GM12878 (cell line): Measurements from ENCODE around the gene EMID1. TPM values are rescaled to one million over a fixed set of nuclear protein-coding genes. Genes with fewer than 3 reads are reported as not detected.

Experiments
- ATAC-seq: fragments of 200-7000 bp; cut with Tn5 transposase; 3 replicates; pipeline ENCODE4 v1.9.1; 2020; ENCODE audit warnings: mild to moderate bottlenecking, moderate library complexity
- BruUV-seq: library from RNA; stranded (reverse); fragments of 400-500 nt; replicated peaks from 2 replicates; lab custom pipeline; 2021; lab: Mats Ljungman, UMichigan
- CTCF ChIA-PET: fragments of 300-600 bp; sonication (Branson Sonifier 250); formaldehyde crosslinking; extraction: SDS; loops from one replicate; lab custom pipeline; 2021; ENCODE audit warnings: inconsistent platforms; lab: Yijun Ruan, JAX
- POLR2A ChIA-PET: fragments of 350-600 bp; formaldehyde crosslinking; extraction: SDS; loops from one replicate; lab custom pipeline; 2021; ENCODE audit warnings: inconsistent platforms; lab: Charles Lee
- RAD21 ChIA-PET: fragments of 300-600 bp; sonication (Branson Sonifier 250); formaldehyde crosslinking; loops from one replicate; lab custom pipeline; 2023; ENCODE audit warnings: antibody characterized with exemption; ENCODE audit not compliant: unreplicated experiment; lab: Charles Lee
- SMC1A ChIA-PET: fragments of 300-600 bp; sonication (Branson Sonifier 250); formaldehyde crosslinking; loops from one replicate; lab custom pipeline; 2023; ENCODE audit not compliant: unreplicated experiment, uncharacterized antibody; lab: Charles Lee
- DNase-seq: peaks from one replicate; pipeline ENCODE4 v3.0.0-alpha.2; 2011; ENCODE audit warnings: low read depth, low spot score
- FAIRE-seq: peaks from 3 replicates; lab custom pipeline; 2011; peaks lifted over from hg19 to GRCh38; lab: Jason Lieb, UNC
- H2AFZ ChIP-seq: 2 replicates; pipeline ENCODE4 v1.6.0; 2011; ENCODE audit warnings: low read depth, low read length, control low read depth; ENCODE audit not compliant: control insufficient read depth
- H3K27ac ChIP-seq: 2 replicates; pipeline ENCODE4 v1.5.1; 2011; ENCODE audit warnings: control low read depth; ENCODE audit not compliant: control insufficient read depth, insufficient read depth
- H3K27me3 ChIP-seq, 2 experiments: replicated peaks in 1 of 2; 2 replicates each; pipeline versions ENCODE4 v1.6.0 to v1.6.1; 2011; ENCODE audit warnings: low read length in 1 of 2; ENCODE audit not compliant: control insufficient read depth in 2 of 2, insufficient read depth in 2 of 2
- H3K36me3 ChIP-seq, 2 experiments: 2 replicates each; pipeline ENCODE4 v1.5.1; 2011; ENCODE audit warnings: low read length in 1 of 2; ENCODE audit not compliant: control insufficient read depth in 2 of 2, insufficient read depth in 2 of 2
- H3K4me1 ChIP-seq: 2 replicates; pipeline ENCODE4 v1.6.1; 2011; ENCODE audit warnings: mild to moderate bottlenecking, low read length, moderate library complexity, mixed read lengths; ENCODE audit not compliant: control insufficient read depth, insufficient read depth
- H3K4me2 ChIP-seq: 2 replicates; pipeline ENCODE4 v1.6.0; 2011; ENCODE audit warnings: control low read depth; ENCODE audit not compliant: control insufficient read depth, insufficient read depth
- H3K4me3 ChIP-seq: fragments of 200-600 bp; sonication (generic); 2 replicates; pipeline ENCODE4 v1.5.1; 2016
- H3K79me2 ChIP-seq: 2 replicates; pipeline ENCODE4 v1.6.0; 2011; ENCODE audit warnings: low read length; ENCODE audit not compliant: control insufficient read depth, insufficient read depth
- H3K9ac ChIP-seq: 2 replicates; pipeline ENCODE4 v1.8.0; 2011; ENCODE audit warnings: low read length, control low read depth, mixed read lengths; ENCODE audit not compliant: control insufficient read depth, insufficient read depth
- H3K9me3 ChIP-seq: replicated peaks from 3 replicates; pipeline ENCODE4 v1.5.1; 2011; ENCODE audit warnings: mild to moderate bottlenecking, low read length; ENCODE audit not compliant: control insufficient read depth, insufficient read depth
- H4K20me1 ChIP-seq: 2 replicates; pipeline ENCODE4 v1.6.0; 2011; ENCODE audit not compliant: control insufficient read depth, insufficient read depth
- ATF7 ChIP-seq: fragments of 450-650 bp; IDR thresholded peaks from 2 replicates; pipeline ENCODE4 v1.6.1; 2016; ENCODE audit warnings: low read depth, mild to moderate bottlenecking
- E2F8 ChIP-seq: fragments of 450-650 bp; IDR thresholded peaks from 2 replicates; pipeline ENCODE4 v1.6.1; 2018; ENCODE audit warnings: mild to moderate bottlenecking, low read depth, moderate library complexity; ENCODE audit not compliant: partially characterized antibody
- MEF2B ChIP-seq: fragments of 450-650 bp; IDR thresholded peaks from 2 replicates; pipeline ENCODE4 v1.6.1; 2018; ENCODE audit warnings: mild to moderate bottlenecking, moderate library complexity; ENCODE audit not compliant: partially characterized antibody, poor library complexity, severe bottlenecking
- MXI1 ChIP-seq: fragments of 150-350 bp; IDR thresholded peaks from 2 replicates; pipeline ENCODE4 v1.6.1; 2011; ENCODE audit warnings: low read depth, mild to moderate bottlenecking, inconsistent platforms, low read length, improper control_type of control experiment
- SUPT20H ChIP-seq: IDR thresholded peaks from 2 replicates; pipeline ENCODE4 v1.6.1; 2011; ENCODE audit warnings: low read depth, mild to moderate bottlenecking, low read length, moderate library complexity, borderline replicate concordance; ENCODE audit not compliant: control insufficient read depth
- YY1 ChIP-seq: IDR thresholded peaks from 2 replicates; pipeline ENCODE4 v1.6.1; 2011; ENCODE audit warnings: low read depth, mild to moderate bottlenecking, low read length
- ZNF687 ChIP-seq: fragments of 450-650 bp; IDR thresholded peaks from 2 replicates; pipeline ENCODE4 v1.6.1; 2017; ENCODE audit warnings: mild to moderate bottlenecking, moderate library complexity
- ZSCAN29 ChIP-seq: fragments of 450-650 bp; IDR thresholded peaks from 2 replicates; pipeline ENCODE4 v1.6.1; 2017; ENCODE audit warnings: mild to moderate bottlenecking, moderate library complexity
- WGBS: methylation state at CpG from one replicate; pipeline ENCODE4 v1.1.6; 2016; ENCODE audit warnings: low lambda C conversion rate; ENCODE audit not compliant: insufficient replicate concordance, insufficient coverage; ENCODE audit errors: missing lambda C conversion rate; 5-methylcytosine and 5-hydroxymethylcytosine counted together
- in situ Hi-C: fragments of 300-500 bp; cut with MboI; formaldehyde crosslinking; loops from 9 replicates; pipeline ENCODE4 v1.14.3; 2018; ENCODE audit warnings: mixed read lengths
- intact Hi-C: fragments of 100-400 bp; cut with micrococcal nuclease; formaldehyde crosslinking; loops from one replicate; pipeline ENCODE4 v1.14.2; 2022; ENCODE audit not compliant: unreplicated experiment
- polyA plus RNA-seq, 11 experiments: library from polyadenylated mRNA; depleted of rRNA in 4 of 11; unstranded in 6 of 11; stranded (reverse) in 5 of 11; fragments of >200 nt; fragmentation: Nextera tagmentation in 4 of 11; fragmentation: Illumina TruSeq in 1 of 11; extraction: Ambion mirVana in 4 of 11; extraction: Trizol in 1 of 11; gene quantifications; 1 replicate in 1 of 11; 2 replicates in 10 of 11; pipeline versions ENCODE4 v1.2.1 to v1.2.3, GENCODE V29; 2011 to 2016; ENCODE audit warnings: inconsistent platforms in 2 of 11, missing spikeins in 2 of 11, low read depth in 1 of 11
- total RNA-seq, 4 experiments: library from RNA; depleted of rRNA in 3 of 4; stranded (reverse); fragments of >200 nt in 3 of 4; fragmentation: Illumina TruSeq in 1 of 4; extraction: Trizol in 1 of 4; gene quantifications; 2 replicates each; pipeline versions ENCODE4 v1.2.1 to v1.2.3, GENCODE V29; 2013 to 2021

The EMID1 gene
- total and polyA plus RNA-seq, 10 of the 15 experiments (the other 5 are each of a cell fraction or from before 2014, with no cell fraction given), result 1.2 to 60.3 (median 12.0) TPM

GRCh38 chr22:29254286-29254660, 48.6 kb downstream of the EMID1 start:
- ChIA-PET SMC1A (no interaction called here), CTCF (interaction anchor here (1.2 to 1.5 kb wide), 2 partner anchors 9 to 653 kb away, joined by 3 to 4 read pairs; no protein-coding TSS in a partner anchor), POLR2A (no interaction called here)
- ATAC-seq (no peak), FAIRE-seq (no peak), DNase-seq (no peak)
- H3K4me1 ChIP-seq, result no peaks in the 10 kb centered on the region
- no peaks in the 10 kb centered on the region for H3K79me2 ChIP-seq
- H3K36me3 ChIP-seq, result no peaks in the 10 kb centered on the region
- BruUV-seq, result no TSS peak
- no peak overlapping the region for H3K4me2 ChIP-seq
- H4K20me1 ChIP-seq, result no peaks in the 10 kb centered on the region
- H2AFZ ChIP-seq, result no peak overlapping the region
- no peaks in the 10 kb centered on the region for H3K9me3 ChIP-seq
- WGBS, result 17% methylated on average over 4 of the region's 4 CpGs
- no peak overlapping the region for H3K4me3 ChIP-seq
- in situ Hi-C loops, result no loop called here
- TF ChIP-seq ZSCAN29 (no peak), ZNF687 (no peak), YY1 (no peak), MXI1 (no peak), ATF7 (no peak), MEF2B (no peak), E2F8 (no peak), SUPT20H (no peak)
- TF ChIP-seq, all 136 proteins: peak for 0
- Histone ChIP-seq H3K27ac (no peak overlapping the region), H3K9ac (no peak overlapping the region), H3K27me3 (no peaks in the 10 kb centered on the region)
- intact Hi-C loops, result no loop called here
- RAD21 ChIA-PET, result no interaction called here
